T-cell (primary cell): ENCODE measurements around the gene SEC63. TPM values are rescaled to one million over a fixed set of nuclear protein-coding genes. Genes with fewer than 3 reads are reported as not detected.
"Not testable (repeated sequence)": the region's sequence is repeated elsewhere in the genome, so short reads cannot be mapped to it uniquely, and the experiment has no call there.

Source experiments
- ATAC-seq, 4 experiments: fragments of 200-7000 bp in 3 of 4; fragments of 150-1000 bp in 1 of 4; cut with Tn5 transposase; replicated peaks in 1 of 4; 1 replicate in 3 of 4; 2 replicates in 1 of 4; pipeline ENCODE4 v1.10.0; 2021; ENCODE audit warnings: moderate library complexity in 3 of 4, mild to moderate bottlenecking in 2 of 4, moderate number of reproducible peaks in 1 of 4
- CTCF ChIA-PET, 2 donors: fragments of 300-600 bp; sonication (Branson Sonifier 250); formaldehyde crosslinking; loops; one replicate each; lab custom pipeline; 2022; ENCODE audit warnings: antibody characterized with exemption in 2 of 2; lab: Charles Lee
- POLR2A ChIA-PET, 2 donors: fragments of 300-600 bp; sonication (Branson Sonifier 250); formaldehyde crosslinking; loops; one replicate each; lab custom pipeline; 2022; ENCODE audit warnings: antibody characterized with exemption in 2 of 2; lab: Charles Lee
- DNase-seq, 35 experiments: peaks; one replicate each; pipeline versions ENCODE4 v3.0.0 to v3.0.0-alpha.2; 2013 to 2023
- H3K27ac ChIP-seq: one replicate; pipeline ENCODE4 v1.5.1; 2013; ENCODE audit warnings: low read length
- H3K27me3 ChIP-seq, 2 experiments: replicated peaks in 1 of 2; 1 replicate in 1 of 2; 2 replicates in 1 of 2; pipeline versions ENCODE4 v1.6.1 to v1.7.0; 2013; ENCODE audit warnings: low read length in 1 of 2, mixed read lengths in 1 of 2; ENCODE audit not compliant: control insufficient read depth in 2 of 2, insufficient read depth in 2 of 2; ENCODE audit errors: extremely low read depth in 1 of 2
- H3K36me3 ChIP-seq, 2 donors: 1 replicate in 1 of 2; 2 replicates in 1 of 2; pipeline versions ENCODE4 v1.6.1 to v1.7.0; 2013; ENCODE audit warnings: low read length in 1 of 2; ENCODE audit not compliant: control insufficient read depth in 2 of 2, insufficient read depth in 1 of 2; ENCODE audit errors: extremely low read depth in 1 of 2
- H3K4me1 ChIP-seq, 2 experiments: 1 replicate in 1 of 2; 2 replicates in 1 of 2; pipeline versions ENCODE4 v1.6.1 to v1.7.0; 2013; ENCODE audit warnings: low read length in 2 of 2, mixed read lengths in 1 of 2; ENCODE audit not compliant: insufficient read depth in 2 of 2, control insufficient read depth in 1 of 2; ENCODE audit errors: extremely low read depth in 1 of 2
- H3K4me3 ChIP-seq, 2 donors: 1 replicate in 1 of 2; 2 replicates in 1 of 2; pipeline versions ENCODE4 v1.5.1 to v1.7.0; 2013; ENCODE audit warnings: mild to moderate bottlenecking in 2 of 2, low read length in 1 of 2, moderate library complexity in 1 of 2; ENCODE audit not compliant: control insufficient read depth in 1 of 2; ENCODE audit errors: extremely low read depth in 1 of 2
- H3K9me3 ChIP-seq: 2 replicates; pipeline ENCODE4 v1.7.0; 2013
- H3K27ac Mint-ChIP-seq, 2 donors: one replicate each; pipeline ENCODE4 v1.8.0; 2020 to 2021; ENCODE audit warnings: mild to moderate bottlenecking in 2 of 2, mixed read lengths in 2 of 2
- H3K27me3 Mint-ChIP-seq, 2 donors: one replicate each; pipeline ENCODE4 v1.8.0; 2021 to 2022; ENCODE audit warnings: mixed read lengths in 2 of 2
- H3K36me3 Mint-ChIP-seq: one replicate; pipeline ENCODE4 v1.8.0; 2021; ENCODE audit warnings: mixed read lengths
- H3K4me1 Mint-ChIP-seq, 3 donors: one replicate each; pipeline ENCODE4 v1.8.0; 2020 to 2022; ENCODE audit warnings: mixed read lengths in 3 of 3, mild to moderate bottlenecking in 1 of 3
- H3K4me3 Mint-ChIP-seq, 3 donors: one replicate each; pipeline ENCODE4 v1.8.0; 2020 to 2022; ENCODE audit warnings: mild to moderate bottlenecking in 3 of 3, mixed read lengths in 3 of 3, moderate library complexity in 3 of 3
- H3K9me3 Mint-ChIP-seq, 3 donors: one replicate each; pipeline ENCODE4 v1.8.0; 2020 to 2022; ENCODE audit warnings: mixed read lengths in 3 of 3
- WGBS: methylation state at CpG from one replicate; pipeline ENCODE4 v1.1.5; 2013; ENCODE audit warnings: missing lambda C conversion rate; ENCODE audit not compliant: insufficient coverage; 5-methylcytosine and 5-hydroxymethylcytosine counted together
- total RNA-seq, 35 experiments: library from RNA in 6 of 35; stranded (reverse) in 6 of 35; fragments of 120-200 nt in 1 of 35; gene quantifications; one replicate each; pipeline versions ENCODE4 v1.2.1 to v1.2.4 and lab custom pipeline; 2013 to 2026

The SEC63 gene
- total RNA-seq, 5 donors from 2014 or later (not counting 1 experiment from before 2014, with no cell fraction given), result 56.2 to 85.5 (median 68.7) TPM

GRCh38 chr6:107965746-107966145 lies 7.7 kb upstream of the SEC63 start:
- CTCF ChIA-PET, result no interaction called here
- Histone ChIP-seq H3K4me3 (no peak overlapping the region), H3K9me3 (no peaks in the 10 kb centered on the region), H3K27ac (no peak overlapping the region), H3K4me1 (no peaks in the 10 kb centered on the region), H3K36me3 (no peaks in the 10 kb centered on the region), H3K27me3 (peaks cover 0 to 3% of the 10 kb centered on the region in 2 experiments)
- WGBS, result 100% methylated on average over 1 of the region's 4 CpGs
- POLR2A ChIA-PET, result interaction anchor here in 1 of 2 donors (0.6 kb wide), 1 partner anchor 10 kb away, joined by 4 read pairs; no protein-coding TSS in a partner anchor
- Mint-ChIP-seq H3K27ac (no peak overlapping the region), H3K27me3 (no peaks in the 10 kb centered on the region), H3K4me3 (no peak overlapping the region), H3K4me1 (no peaks in the 10 kb centered on the region), H3K9me3 (no peaks in the 10 kb centered on the region), H3K36me3 (no peaks in the 10 kb centered on the region)
- no peak for ATAC-seq
- no peak for DNase-seq

- H3K9me3 Mint-ChIP-seq, result no peaks in the 10 kb centered on the region
- no peaks in the 10 kb centered on the region for H3K36me3 ChIP-seq
- CTCF ChIA-PET, result no interaction called here
- no peak for DNase-seq
- no peaks in the 10 kb centered on the region for H3K36me3 Mint-ChIP-seq
- no peak overlapping the region for H3K27ac ChIP-seq
- H3K4me1 ChIP-seq, result peaks cover 0 to 8% of the 10 kb centered on the region in 2 experiments
- no peak for ATAC-seq
- H3K4me3 Mint-ChIP-seq, result no peak overlapping the region
- H3K9me3 ChIP-seq, result no peaks in the 10 kb centered on the region
- no peak overlapping the region for H3K4me3 ChIP-seq
- POLR2A ChIA-PET, result no interaction called here
- peaks cover 0 to 3% (median 2%) of the 10 kb centered on the region in 3 donors for H3K4me1 Mint-ChIP-seq
- no peak overlapping the region for H3K27ac Mint-ChIP-seq
- WGBS, result no CpG with 5 or more reads among the region's 2 CpGs
- H3K27me3 ChIP-seq, result peaks cover 0 to 3% of the 10 kb centered on the region in 2 experiments
- no peaks in the 10 kb centered on the region for H3K27me3 Mint-ChIP-seq
Observed at GRCh38 chr6:107962723-107963122, 4.7 kb upstream of the SEC63 start.

DNA sequence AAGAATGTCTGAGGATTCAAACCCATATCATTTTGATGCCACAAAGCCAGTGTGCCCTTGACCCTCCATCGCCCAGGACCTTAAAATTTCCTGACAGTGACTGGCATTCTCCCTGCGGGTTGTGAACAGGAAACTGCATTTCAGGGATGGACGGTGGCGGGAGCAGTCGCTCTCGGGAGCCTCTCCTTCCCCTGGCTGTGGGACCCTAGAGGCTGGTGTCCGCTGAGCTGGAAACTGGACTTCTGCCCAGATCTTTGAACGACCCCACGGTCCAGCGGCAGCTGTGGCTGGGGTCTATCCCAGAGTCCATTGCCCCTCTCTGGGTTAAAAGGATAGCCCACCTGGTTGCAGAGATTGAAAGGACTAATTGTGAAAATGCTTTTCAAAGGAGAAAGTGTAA lies 1.4 kb upstream of the SEC63 start:
- no peaks in the 10 kb centered on the region for H3K9me3 Mint-ChIP-seq
- CTCF ChIA-PET, result no interaction called here

GRCh38 chr6:107958689-107959362 lies 818 bp upstream of the SEC63 start:
- H3K27ac ChIP-seq, DNase-seq, H3K27me3 ChIP-seq, H3K9me3 ChIP-seq, POLR2A ChIA-PET, H3K36me3 ChIP-seq, H3K9me3 Mint-ChIP-seq, H3K27me3 Mint-ChIP-seq, H3K36me3 Mint-ChIP-seq, ATAC-seq: not testable (repeated sequence)
- CTCF ChIA-PET, result interaction anchor here in 1 of 2 donors (0.6 to 1.0 kb wide), 2 partner anchors 228 to 505 kb away, joined by 3 to 5 read pairs; no protein-coding TSS in a partner anchor
- Histone ChIP-seq H3K4me3 (peak overlapping the region; percentile 79 to 82), H3K4me1 (peaks cover 11 to 22% of the 10 kb centered on the region in 2 experiments)
- Mint-ChIP-seq H3K4me1 (peaks cover 23 to 31% (median 30%) of the 10 kb centered on the region in 3 donors), H3K27ac (peak overlapping the region in 1 of 2 donors; percentile 88), H3K4me3 (peak overlapping the region; percentile 98 to 99 (median 99))
- 93% methylated on average over 17 of the region's 27 CpGs for WGBS

More for the DNA sequence above, 1.4 kb upstream of the SEC63 start:
- POLR2A ChIA-PET, result no interaction called here
- 88% methylated on average over 6 of the region's 10 CpGs for WGBS
- Histone ChIP-seq H3K4me3 (no peak overlapping the region), H3K36me3 (no peaks in the 10 kb centered on the region), H3K27me3 (no peaks in the 10 kb centered on the region), H3K9me3 (no peaks in the 10 kb centered on the region), H3K27ac (no peak overlapping the region), H3K4me1 (peaks cover 11 to 22% of the 10 kb centered on the region in 2 experiments)
- no peak overlapping the region for H3K27ac Mint-ChIP-seq
- DNase-seq (no peak), ATAC-seq (no peak)
- H3K27me3 Mint-ChIP-seq, result no peaks in the 10 kb centered on the region
- peaks cover 23 to 30% (median 29%) of the 10 kb centered on the region in 3 donors for H3K4me1 Mint-ChIP-seq
- H3K4me3 Mint-ChIP-seq, result peak overlapping the region in 2 of 3 donors; percentile 99
- no peaks in the 10 kb centered on the region for H3K36me3 Mint-ChIP-seq

DNA sequence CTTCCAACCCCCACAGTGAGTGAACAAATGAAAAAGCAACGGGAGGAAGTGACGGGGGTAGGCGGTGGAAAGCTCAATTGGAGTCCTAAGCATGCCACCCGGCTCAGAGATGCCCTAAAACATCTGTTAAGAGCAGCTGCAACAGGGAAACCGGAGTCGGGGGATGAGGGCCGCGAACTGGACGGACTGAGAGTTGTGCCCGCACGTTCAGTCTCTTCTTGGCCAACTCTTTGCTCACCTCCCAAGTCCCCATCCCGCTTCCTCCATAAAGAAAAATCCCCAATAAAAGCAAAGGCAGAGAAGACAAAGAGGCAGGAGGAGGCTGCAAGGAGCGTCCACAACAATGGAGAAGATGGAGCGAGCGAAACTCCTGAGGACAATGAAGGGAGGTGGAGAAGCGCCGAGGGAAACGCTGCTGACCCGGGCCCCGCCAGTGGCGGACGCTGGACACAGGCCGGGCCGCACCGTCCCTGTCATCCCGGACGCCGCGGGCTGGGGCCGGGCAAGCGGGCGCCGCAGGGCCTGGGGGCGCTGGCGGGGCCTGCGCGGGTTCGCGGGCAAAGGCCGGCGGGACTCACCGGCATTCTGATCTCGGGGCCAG lies 600 bp downstream of the SEC63 start:
- WGBS, result 0% methylated on average over 35 of the region's 43 CpGs
- ChIA-PET POLR2A (interaction anchor here in 1 of 2 donors (0.6 to 1.4 kb wide), 4 partner anchors 19 to 497 kb away, joined by 3 to 5 read pairs (median 3); partner anchors contain the start of genes PDSS2 and SCML4), CTCF (interaction anchor here in 1 of 2 donors (0.6 to 1.0 kb wide), 4 partner anchors 72 to 227 kb away, joined by 3 read pairs; no protein-coding TSS in a partner anchor)
- Histone ChIP-seq H3K36me3 (no peaks in the 10 kb centered on the region), H3K4me3 (peak overlapping the region; percentile 82 to 93), H3K27ac (peak overlapping the region; percentile 57), H3K27me3 (no peaks in the 10 kb centered on the region), H3K9me3 (no peaks in the 10 kb centered on the region), H3K4me1 (peaks cover 11 to 22% of the 10 kb centered on the region in 2 experiments)
- Mint-ChIP-seq H3K36me3 (no peaks in the 10 kb centered on the region), H3K27me3 (no peaks in the 10 kb centered on the region), H3K9me3 (no peaks in the 10 kb centered on the region), H3K27ac (peak overlapping the region; percentile 92), H3K4me1 (peaks cover 28 to 35% (median 34%) of the 10 kb centered on the region in 3 donors), H3K4me3 (peak overlapping the region; percentile 98 to 99 (median 99))
- peak; percentile 33 to 52 (median 42) for ATAC-seq
- DNase-seq, result peak; percentile 21 to 75 (median 55)

DNA sequence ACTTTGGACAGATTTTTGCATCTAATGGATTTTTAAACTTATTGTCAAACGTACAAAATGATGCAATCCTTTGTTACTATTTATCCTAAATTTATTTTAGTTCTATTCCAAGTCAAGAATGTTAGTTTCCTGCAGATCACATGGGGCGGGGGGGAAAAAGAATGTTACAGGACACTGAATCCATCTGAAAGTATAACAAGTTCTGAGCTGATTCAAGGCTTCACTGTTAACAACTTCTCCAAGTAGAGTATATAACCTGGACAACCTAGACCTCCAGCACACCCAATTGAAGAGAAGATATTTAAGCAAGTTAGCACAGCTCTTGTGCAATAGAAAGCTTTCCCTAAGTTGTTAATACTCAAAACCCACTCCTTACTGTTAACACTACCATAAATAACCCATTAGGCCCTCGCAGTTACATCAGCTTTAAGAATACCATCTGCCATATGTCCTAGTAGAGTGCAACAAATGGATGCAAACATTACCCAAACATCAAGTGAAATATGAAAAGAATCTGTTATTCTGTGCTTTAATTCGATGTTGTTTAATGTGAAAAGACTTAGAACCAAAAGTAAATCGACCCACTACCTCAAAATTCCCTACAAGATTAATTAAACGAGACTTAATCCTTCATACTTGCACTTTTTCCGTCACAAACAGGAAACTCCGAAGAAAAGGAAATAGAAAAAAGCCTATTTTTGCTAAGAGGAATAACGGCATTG lies 1.3 kb downstream of the SEC63 start:
- Mint-ChIP-seq H3K4me1 (peaks cover 34 to 42% (median 40%) of the 10 kb centered on the region in 3 donors), H3K27me3 (no peaks in the 10 kb centered on the region), H3K36me3 (no peaks in the 10 kb centered on the region), H3K4me3 (peak overlapping the region; percentile 98 to 99 (median 99)), H3K27ac (peak overlapping the region; percentile 92), H3K9me3 (no peaks in the 10 kb centered on the region)
- Histone ChIP-seq H3K9me3 (no peaks in the 10 kb centered on the region), H3K27me3 (no peaks in the 10 kb centered on the region), H3K27ac (peak overlapping the region; percentile 50), H3K4me1 (peaks cover 11 to 22% of the 10 kb centered on the region in 2 experiments), H3K4me3 (peak overlapping the region; percentile 82 to 93), H3K36me3 (no peaks in the 10 kb centered on the region)
- ATAC-seq (no peak), DNase-seq (no peak)
- no CpG with 5 or more reads among the region's 9 CpGs for WGBS
- CTCF ChIA-PET, result interaction anchor here in 1 of 2 donors (0.6 kb wide), 1 partner anchor 439 kb away, joined by 5 read pairs; no protein-coding TSS in a partner anchor
- POLR2A ChIA-PET, result interaction anchor here (0.5 to 1.4 kb wide), 5 partner anchors 9 to 497 kb away, joined by 3 to 5 read pairs (median 3); partner anchors contain the start of genes PDSS2 (in 1 of the 2) and SCML4 (in 1 of the 2)
